GM18951 (cell line): ENCODE results near the gene GUCA2B.

Source experiments
- POLR2A ChIP-seq: IDR thresholded peaks from 4 replicates; pipeline ENCODE4 v1.6.1; 2011; ENCODE audit warnings: mild to moderate bottlenecking; ENCODE audit not compliant: insufficient read length, insufficient read depth; ENCODE audit errors: extremely low read depth
- in situ Hi-C: fragments of 300-500 bp; cut with MboI; formaldehyde crosslinking; loops from one replicate; pipeline ENCODE4 v1.12.0; 2022; ENCODE audit warnings: low sequenced_read_pairs, mixed read lengths, inconsistent platforms; ENCODE audit not compliant: unreplicated experiment

The GUCA2B gene

GRCh38 chr1:42135426-42135825 is 17.8 kb upstream of the GUCA2B start:
- in situ Hi-C loops, result loop anchor here (25.0 kb wide), 1 partner anchor 573 kb away; no protein-coding TSS in a partner anchor
- TF ChIP-seq POLR2A, result no peak

GRCh38 chr1:42136466-42136865 is 16.7 kb upstream of the GUCA2B start:
- in situ Hi-C loops, result loop anchor here (25.0 kb wide), 1 partner anchor 574 kb away; no protein-coding TSS in a partner anchor
- TF ChIP-seq POLR2A, result no peak

GRCh38 chr1:42137766-42138165 is 15.4 kb upstream of the GUCA2B start:
- in situ Hi-C loops, result loop anchor here (25.0 kb wide), 1 partner anchor 575 kb away; no protein-coding TSS in a partner anchor
- no peak for TF ChIP-seq POLR2A

GRCh38 chr1:42138586-42138985 is 14.6 kb upstream of the GUCA2B start:
- in situ Hi-C loops, result loop anchor here (25.0 kb wide), 1 partner anchor 576 kb away; no protein-coding TSS in a partner anchor
- TF ChIP-seq POLR2A, result no peak

GRCh38 chr1:42139444-42139843 is 13.8 kb upstream of the GUCA2B start:
- in situ Hi-C loops, result loop anchor here (25.0 kb wide), 1 partner anchor 577 kb away; no protein-coding TSS in a partner anchor
- TF ChIP-seq POLR2A, result no peak

- TF ChIP-seq POLR2A, result no peak
- in situ Hi-C loops, result loop anchor here (25.0 kb wide), 1 partner anchor 578 kb away; no protein-coding TSS in a partner anchor
These were observed 13.0 kb upstream of the GUCA2B start for GRCh38 chr1:42140191-42140590.

- no peak for TF ChIP-seq POLR2A
- in situ Hi-C loops, result loop anchor here (25.0 kb wide), 1 partner anchor 580 kb away; no protein-coding TSS in a partner anchor
These were observed 11.2 kb upstream of the GUCA2B start for GRCh38 chr1:42141978-42142377.

GRCh38 chr1:42142894-42143675 is 10.1 kb upstream of the GUCA2B start:
- in situ Hi-C loops, result loop anchor here (25.0 kb wide), 1 partner anchor 581 kb away; no protein-coding TSS in a partner anchor
- no peak for TF ChIP-seq POLR2A

GRCh38 chr1:42143896-42144710 is 9.1 kb upstream of the GUCA2B start:
- in situ Hi-C loops, result loop anchor here (25.0 kb wide), 1 partner anchor 582 kb away; no protein-coding TSS in a partner anchor
- TF ChIP-seq POLR2A, result no peak

- no peak for TF ChIP-seq POLR2A
These were observed 8.4 kb upstream of the GUCA2B start for GRCh38 chr1:42144711-42145388.

GRCh38 chr1:42145389-42145716 is 7.9 kb upstream of the GUCA2B start:
- TF ChIP-seq POLR2A, result no peak
- in situ Hi-C loops, result loop anchor here (25.0 kb wide), 1 partner anchor 583 kb away; no protein-coding TSS in a partner anchor

More at GRCh38 chr1:42144711-42145388, 8.4 kb upstream of the GUCA2B start:
- in situ Hi-C loops, result loop anchor here (25.0 kb wide), 1 partner anchor 583 kb away; no protein-coding TSS in a partner anchor

GRCh38 chr1:42145764-42146625 is 7.2 kb upstream of the GUCA2B start:
- no peak for TF ChIP-seq POLR2A
- in situ Hi-C loops, result loop anchor here (25.0 kb wide), 1 partner anchor 584 kb away; no protein-coding TSS in a partner anchor
